LoVo (cell line): ENCODE measurements around the gene CNDP2.

ENCODE experiments used
- DNase-seq: peaks from one replicate; pipeline ENCODE4 v3.0.0-alpha.2; 2016; ENCODE audit warnings: low spot score

CNDP2 gene

DNA sequence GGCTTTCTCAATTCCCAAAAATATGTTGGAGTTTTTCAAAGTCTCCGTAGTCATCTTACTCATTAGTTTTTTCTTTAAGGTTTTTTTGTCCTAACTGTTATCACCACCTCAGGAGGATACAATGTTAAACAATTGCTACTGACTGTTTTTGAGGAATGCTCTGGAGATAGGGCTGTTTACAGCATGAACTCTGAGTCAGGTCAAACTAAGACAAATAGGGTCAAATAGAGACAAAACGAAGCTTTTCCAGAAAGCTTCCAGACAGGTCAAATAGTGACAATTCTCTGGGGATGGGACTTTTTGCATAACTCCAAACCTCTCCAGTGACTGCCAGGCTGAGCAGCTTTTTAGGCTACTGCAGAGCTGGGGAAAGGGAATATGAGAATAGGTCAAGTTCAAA is 23.9 kb upstream of the CNDP2 start:
- DNase-seq, result no peak

- DNase-seq, result no peak
Measured at GRCh38 chr18:74473976-74474640, 22.1 kb upstream of the CNDP2 start.

GRCh38 chr18:74476140-74476539 is 20.0 kb upstream of the CNDP2 start:
- no peak for DNase-seq

DNA sequence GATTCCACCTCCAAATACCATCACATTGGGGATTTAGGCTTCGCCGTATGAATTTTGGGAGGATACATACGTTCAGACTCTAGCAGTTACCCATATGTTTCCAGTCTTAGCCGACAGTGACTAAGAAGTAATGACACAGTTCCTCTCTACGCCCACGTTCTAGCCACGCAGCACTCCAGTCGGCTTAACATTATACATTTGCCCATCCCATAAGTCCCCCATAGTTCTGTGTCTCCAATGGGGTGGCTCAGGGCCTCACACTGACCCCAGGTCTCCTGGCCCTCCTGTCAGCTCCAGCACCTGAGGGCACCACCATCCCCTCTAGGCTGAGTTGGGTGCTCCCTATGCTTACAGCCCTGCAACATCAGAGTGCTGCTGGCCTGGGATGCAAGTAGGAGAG is 18.4 kb upstream of the CNDP2 start:
- DNase-seq, result no peak

DNA sequence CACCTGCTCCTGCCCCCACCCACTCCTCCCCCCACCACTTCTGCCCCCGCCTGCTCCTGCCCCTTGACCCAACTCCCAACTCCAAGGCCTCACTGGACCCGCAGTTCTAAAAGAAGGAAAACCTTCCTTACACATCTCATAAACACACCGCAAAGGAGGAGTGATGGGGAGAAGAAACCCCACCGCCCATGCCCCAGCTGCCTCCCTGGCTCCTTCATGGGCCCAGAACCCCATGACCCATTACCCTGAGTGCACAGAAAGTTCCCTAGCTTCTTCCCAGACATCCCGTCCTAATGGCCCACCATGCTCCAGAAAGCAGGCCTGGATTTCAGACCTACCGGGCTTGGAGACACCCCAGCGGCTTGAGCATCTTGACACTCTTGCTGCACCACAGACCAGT is 17.8 kb upstream of the CNDP2 start:
- DNase-seq, result no peak

DNA sequence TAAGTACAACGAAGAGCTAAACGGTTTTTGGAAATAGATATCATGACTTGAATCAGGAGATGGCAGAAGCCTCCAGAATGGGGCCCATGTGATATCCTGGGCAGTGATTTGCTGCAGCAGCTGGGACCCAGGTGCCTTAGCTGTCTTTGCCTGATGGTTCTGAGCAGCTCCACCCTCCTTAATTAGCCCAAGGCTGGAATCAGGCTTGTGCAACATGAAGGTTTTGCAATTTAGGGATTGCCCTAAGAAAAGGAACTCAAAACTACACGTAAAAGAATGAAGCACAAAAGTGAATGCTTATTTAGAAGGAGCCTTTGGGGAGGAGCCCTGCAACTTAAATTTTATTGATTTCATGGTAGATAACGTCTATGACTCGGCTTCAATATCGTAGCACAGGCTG is 17.3 kb upstream of the CNDP2 start:
- no peak for DNase-seq

DNA sequence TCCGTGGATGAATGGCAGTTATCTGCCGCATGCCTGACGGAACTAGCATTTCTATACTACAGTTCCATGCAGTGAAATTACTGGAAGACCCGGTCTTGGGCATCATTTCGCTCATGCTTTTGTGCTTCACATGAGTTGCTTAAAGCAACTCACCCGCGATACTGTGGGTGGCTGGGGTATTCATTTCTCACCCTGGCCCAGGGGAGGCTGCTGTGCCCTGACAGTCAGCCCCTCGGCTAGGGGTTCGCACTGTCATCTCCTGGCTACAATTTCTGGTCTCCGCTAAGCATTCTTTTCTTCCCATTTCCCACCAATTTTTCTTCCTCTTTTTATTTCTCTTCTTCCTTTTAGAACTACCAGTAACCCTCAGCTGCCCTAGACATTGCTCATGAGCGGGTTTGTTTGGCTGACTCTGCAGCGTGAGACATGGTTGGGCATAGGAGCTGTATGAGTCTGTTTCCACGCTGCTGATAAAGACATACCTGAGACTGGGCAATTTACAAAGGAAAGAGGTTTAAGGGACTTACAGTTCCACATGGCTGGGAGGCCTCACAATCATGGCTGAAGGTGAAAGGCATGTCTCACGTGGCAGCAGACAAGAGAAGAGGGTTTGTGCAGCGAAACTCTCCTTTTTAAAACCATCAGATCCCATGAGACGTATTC is 16.5 kb upstream of the CNDP2 start:
- DNase-seq, result no peak

GRCh38 chr18:74480149-74480651 is 16.0 kb upstream of the CNDP2 start:
- no peak for DNase-seq

- no peak for DNase-seq
Measured at GRCh38 chr18:74482697-74483096, 13.5 kb upstream of the CNDP2 start.

DNA sequence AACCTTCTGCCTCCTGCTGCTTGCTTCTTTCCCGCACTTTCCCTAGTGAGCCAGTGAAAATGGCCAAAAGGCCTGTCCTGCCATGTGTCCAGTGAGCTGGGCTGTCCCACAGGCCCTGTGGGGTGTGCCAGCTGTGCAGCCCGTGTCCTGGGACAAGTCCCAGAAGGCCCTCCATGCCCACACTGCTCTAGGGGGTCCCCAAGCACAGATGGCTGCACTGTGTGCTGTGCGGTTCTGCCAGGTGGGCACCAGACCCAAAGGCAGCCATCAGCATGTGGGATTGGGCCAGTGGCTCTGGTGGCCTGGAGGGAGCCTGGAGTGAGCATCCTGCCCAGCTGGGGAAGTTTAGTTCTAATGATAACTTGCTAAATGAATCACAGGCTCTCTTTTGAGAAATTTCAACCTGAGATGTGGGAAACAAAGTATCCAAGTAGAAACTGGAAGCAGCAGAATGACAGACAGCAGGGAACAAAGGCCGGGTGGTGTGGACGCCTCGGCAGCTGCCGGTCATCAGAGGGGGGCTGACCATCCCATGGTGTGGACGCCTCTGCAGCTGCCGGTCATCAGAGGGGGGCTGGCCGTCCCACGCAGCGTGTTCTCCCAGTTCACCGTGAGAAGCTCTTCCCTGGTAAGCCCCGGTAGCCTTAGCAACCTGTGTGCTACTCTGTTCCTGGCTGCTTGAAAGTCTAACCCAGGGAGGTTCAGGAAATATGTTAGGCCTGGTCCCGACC is 9.9 kb upstream of the CNDP2 start:
- no peak for DNase-seq

DNA sequence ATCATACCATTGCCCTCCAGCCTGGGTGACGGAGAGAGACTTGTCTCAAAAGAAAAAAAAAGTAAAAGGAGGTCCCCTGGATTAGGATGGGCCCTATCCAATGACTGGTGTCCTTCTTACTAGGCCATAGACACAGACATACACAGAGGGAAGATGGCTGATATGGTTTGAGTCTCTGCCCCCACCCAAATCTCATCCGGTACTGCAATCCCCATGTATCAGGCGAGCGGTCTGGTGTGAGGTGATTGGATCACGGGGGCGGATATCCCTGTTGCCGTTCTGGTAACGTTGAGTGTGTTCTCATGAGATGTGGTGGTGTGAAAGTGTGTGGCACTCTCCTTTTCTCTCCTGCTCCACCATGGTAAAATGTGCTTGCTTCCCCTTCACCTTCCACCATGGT is 7.8 kb upstream of the CNDP2 start:
- no peak for DNase-seq

DNA sequence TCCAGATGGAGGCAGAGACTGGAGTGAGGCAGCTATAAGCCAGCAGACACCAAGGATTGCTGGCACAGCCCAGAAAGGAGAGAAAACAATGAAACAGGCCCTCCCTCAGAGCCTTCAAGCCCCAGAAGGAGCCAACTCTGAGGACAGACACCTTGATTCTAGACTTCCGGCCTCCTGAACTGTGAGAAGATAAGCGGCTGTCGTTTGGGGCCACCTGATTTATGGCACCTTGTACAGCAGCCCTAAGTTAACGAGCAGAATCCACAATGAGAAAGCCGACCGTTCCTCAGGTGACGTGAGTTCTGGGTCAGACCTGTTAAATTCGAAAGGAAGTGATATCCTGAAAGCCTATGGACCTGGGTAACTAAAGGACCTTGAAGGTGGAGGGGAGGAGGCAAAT is 7.3 kb upstream of the CNDP2 start:
- DNase-seq, result no peak

- no peak for DNase-seq
Measured at GRCh38 chr18:74489676-74490075, 6.5 kb upstream of the CNDP2 start.

DNA sequence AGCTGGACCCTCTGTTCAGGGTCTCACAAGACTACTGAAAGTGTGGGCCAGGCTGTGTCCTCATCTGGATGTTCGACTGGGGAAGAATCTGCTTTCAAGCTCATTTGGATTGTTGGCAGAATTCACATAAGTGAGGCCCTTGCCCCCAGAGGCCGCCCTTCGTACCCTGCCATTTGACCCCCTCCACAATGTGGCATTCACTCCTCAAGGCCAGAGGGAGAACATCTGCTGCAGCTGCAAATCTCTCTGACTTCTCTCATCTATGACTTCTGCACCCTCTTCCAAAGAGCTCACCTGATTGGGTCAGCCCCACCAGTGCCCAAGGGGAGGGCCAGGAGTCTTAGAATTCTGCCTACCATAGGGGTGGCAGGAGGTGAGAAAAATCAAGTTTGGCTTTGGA is 3.9 kb upstream of the CNDP2 start:
- no peak for DNase-seq

DNA sequence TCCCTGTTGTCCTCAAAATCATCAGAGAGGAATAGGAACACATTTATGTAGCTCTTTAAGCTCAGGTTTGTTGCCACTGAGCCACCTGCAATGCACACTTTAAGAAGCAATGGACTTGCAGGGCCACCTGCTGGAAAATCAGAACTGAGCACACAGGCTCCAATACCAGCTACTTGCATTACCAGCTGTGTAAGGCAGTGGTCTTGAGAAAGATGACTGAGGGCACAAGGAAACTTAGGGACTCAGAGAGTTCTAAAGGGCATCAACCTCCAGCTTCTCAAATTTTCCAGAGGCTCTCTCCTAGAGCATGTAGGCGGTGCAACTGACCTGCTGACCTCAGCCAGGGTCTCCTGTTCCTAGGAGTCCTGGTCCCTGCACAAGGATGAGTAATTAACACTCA is 2.5 kb upstream of the CNDP2 start:
- DNase-seq, result peak; percentile 49

- DNase-seq, result no peak
Measured at GRCh38 chr18:74494514-74494913, 1.6 kb upstream of the CNDP2 start.

DNA sequence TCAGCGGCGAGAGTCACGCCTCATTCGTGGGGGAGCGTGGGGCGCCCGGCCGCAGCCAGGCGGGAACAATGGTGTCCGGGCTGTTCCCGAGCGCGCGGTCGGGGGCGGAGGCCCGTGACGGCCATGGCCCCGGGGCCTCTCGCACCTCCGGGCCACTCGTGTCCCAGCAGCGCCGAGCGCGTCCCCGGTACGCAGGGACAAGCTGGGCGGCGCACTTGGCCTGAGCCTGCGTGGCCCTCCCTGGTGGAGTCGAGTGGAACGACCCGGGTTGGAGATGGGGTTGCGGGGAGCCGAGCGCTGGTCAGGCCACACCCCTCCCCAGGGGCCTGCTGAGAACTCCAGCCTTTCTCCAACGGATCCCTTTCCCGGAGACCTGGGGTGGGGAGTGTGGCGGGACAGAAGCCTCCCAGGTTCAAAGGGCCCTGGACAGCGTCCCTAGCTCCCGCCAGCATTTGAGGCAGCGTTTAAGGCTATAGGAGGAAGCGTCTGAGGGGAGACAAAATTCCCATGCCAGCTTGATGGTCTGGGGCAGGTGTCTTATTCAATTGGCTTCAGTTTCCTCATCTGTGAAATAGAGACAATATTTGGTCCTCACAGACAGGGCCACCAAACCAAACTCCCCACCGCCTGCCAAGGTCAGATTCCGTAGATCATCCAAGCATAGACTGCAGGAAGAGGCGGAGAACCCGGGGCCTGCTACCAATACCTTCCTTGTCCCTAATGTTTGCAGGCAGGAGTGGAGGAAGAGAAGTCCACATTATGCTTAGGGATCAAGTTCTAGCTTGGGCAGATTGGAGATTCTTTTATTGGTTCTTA is 553 bp downstream of the CNDP2 start:
- peak; percentile 49 for DNase-seq

DNA sequence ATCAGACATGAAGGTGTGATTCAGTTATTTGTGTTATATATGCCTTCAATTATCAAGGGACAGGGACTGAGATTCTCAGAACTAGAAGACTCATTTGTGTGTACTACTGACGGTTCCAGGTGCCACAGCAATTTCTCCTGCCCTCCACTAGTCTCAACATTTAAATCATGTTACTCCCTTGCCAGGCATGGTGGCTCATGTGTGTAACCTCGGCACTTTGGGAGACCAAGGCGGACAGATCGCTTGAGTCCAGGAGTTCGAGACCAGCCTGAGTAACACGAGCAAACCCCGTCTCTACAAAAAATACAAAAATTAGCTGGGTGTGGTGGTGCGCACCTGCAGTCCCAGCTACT is 1.1 kb downstream of the CNDP2 start:
- no peak for DNase-seq

- no peak for DNase-seq
Measured at GRCh38 chr18:74497778-74498177, 1.6 kb downstream of the CNDP2 start.

GRCh38 chr18:74498712-74499627 is 2.8 kb downstream of the CNDP2 start:
- DNase-seq, result peak; percentile 22

GRCh38 chr18:74499633-74500032 is 3.5 kb downstream of the CNDP2 start:
- peak; percentile 53 for DNase-seq
